HCT116 (cell line): ENCODE measurements around the gene MZB1.

Experiments used
- EGR1 ChIP-seq: IDR thresholded peaks from 2 replicates; pipeline ENCODE4 v1.6.1; 2012; ENCODE audit warnings: low read depth
- POLR2A ChIP-seq: IDR thresholded peaks from 2 replicates; pipeline ENCODE4 v1.7.0; 2011; ENCODE audit warnings: borderline replicate concordance; ENCODE audit not compliant: insufficient read depth, insufficient read length; ENCODE audit errors: extremely low read depth
- TCF7L2 ChIP-seq: IDR thresholded peaks from 2 replicates; pipeline ENCODE4 v1.7.0; 2011; ENCODE audit warnings: borderline replicate concordance, inconsistent platforms; ENCODE audit not compliant: insufficient read depth, insufficient read length; ENCODE audit errors: extremely low read depth
- TF ChIP-seq, protein P1 (sequence below), 3 experiments: fragments of 200-600 bp in 1 of 3; sonication (generic) in 1 of 3; IDR thresholded peaks in 2 of 3; conservative IDR thresholded peaks in 1 of 3; 2 replicates each; pipeline ENCODE4 v1.5.1; 2012 to 2017; ENCODE audit warnings: low read depth in 2 of 3, low read length in 2 of 3, antibody characterized with exemption in 1 of 3, borderline replicate concordance in 1 of 3, control low read depth in 1 of 3, mild to moderate bottlenecking in 1 of 3, mixed read lengths in 1 of 3, mixed run types in 1 of 3, moderate library complexity in 1 of 3; ENCODE audit not compliant: insufficient read depth in 1 of 3

DNA sequence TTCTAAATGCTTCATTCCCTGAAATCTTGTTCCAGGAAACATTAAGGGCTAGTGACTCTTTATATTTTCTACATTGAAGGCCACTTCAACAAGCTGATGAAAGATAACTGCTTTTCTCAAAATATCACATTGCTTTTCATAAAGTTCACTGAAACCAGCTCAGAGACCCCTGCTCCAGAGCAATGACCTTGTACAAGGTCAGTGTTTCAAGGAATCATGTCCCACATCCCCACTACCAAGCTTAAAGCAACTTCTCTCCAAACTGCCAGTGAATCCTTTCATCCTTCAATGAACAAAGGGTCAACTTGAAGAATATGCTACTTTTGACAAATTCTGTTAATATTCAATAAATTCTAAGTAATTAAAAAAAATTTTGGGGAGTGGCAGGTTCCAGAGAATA is 26.2 kb upstream of the MZB1 start:
- TF ChIP-seq, protein P1, sequence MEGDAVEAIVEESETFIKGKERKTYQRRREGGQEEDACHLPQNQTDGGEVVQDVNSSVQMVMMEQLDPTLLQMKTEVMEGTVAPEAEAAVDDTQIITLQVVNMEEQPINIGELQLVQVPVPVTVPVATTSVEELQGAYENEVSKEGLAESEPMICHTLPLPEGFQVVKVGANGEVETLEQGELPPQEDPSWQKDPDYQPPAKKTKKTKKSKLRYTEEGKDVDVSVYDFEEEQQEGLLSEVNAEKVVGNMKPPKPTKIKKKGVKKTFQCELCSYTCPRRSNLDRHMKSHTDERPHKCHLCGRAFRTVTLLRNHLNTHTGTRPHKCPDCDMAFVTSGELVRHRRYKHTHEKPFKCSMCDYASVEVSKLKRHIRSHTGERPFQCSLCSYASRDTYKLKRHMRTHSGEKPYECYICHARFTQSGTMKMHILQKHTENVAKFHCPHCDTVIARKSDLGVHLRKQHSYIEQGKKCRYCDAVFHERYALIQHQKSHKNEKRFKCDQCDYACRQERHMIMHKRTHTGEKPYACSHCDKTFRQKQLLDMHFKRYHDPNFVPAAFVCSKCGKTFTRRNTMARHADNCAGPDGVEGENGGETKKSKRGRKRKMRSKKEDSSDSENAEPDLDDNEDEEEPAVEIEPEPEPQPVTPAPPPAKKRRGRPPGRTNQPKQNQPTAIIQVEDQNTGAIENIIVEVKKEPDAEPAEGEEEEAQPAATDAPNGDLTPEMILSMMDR (IDR thresholded peaks at IDR 0.05 in 2 of 3, conservative IDR thresholded peaks at IDR 0.05 in 1 of 3; ENCODE audit: borderline replicate concordance in 1 of 3, insufficient read depth in 1 of 3, low read depth in 2 of 3, low read length in 2 of 3), result no peak
- no peak for TF ChIP-seq POLR2A
- no peak for TF ChIP-seq EGR1
- no peak for TF ChIP-seq TCF7L2
